Measurements from ENCODE around the gene HOXC4. TPM values are rescaled to one million over a fixed set of nuclear protein-coding genes. Genes with fewer than 3 reads are reported as not detected.

The HOXC4 gene
- total and polyA plus RNA-seq, 4 donors: 0.18 to 0.86 (median 0.51) TPM

DNA sequence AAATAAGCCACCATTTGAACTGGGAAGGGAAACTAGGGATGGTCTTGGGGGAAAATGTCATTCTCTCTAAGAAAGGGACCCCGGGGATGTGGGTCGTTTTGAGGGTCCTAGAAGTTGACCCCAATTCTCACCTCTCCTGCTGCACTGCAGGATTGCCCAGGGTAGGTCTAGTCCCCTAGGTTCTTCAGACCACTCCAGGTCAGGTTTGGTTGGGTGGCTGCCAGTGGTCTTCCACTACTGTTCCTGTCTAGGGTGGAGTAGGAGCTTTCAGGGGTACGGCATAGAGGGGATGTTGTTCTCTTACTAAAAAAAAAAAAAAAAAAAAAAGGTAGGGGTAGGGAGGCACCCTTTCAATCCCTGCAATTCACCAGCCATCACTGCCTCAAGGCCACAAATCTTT lies 37.6 kb upstream of the HOXC4 start:
- TF ChIP-seq, protein P1, sequence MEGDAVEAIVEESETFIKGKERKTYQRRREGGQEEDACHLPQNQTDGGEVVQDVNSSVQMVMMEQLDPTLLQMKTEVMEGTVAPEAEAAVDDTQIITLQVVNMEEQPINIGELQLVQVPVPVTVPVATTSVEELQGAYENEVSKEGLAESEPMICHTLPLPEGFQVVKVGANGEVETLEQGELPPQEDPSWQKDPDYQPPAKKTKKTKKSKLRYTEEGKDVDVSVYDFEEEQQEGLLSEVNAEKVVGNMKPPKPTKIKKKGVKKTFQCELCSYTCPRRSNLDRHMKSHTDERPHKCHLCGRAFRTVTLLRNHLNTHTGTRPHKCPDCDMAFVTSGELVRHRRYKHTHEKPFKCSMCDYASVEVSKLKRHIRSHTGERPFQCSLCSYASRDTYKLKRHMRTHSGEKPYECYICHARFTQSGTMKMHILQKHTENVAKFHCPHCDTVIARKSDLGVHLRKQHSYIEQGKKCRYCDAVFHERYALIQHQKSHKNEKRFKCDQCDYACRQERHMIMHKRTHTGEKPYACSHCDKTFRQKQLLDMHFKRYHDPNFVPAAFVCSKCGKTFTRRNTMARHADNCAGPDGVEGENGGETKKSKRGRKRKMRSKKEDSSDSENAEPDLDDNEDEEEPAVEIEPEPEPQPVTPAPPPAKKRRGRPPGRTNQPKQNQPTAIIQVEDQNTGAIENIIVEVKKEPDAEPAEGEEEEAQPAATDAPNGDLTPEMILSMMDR (IDR thresholded peaks at IDR 0.05; ENCODE audit: control extremely low read depth, extremely low read depth): no peak
- Histone ChIP-seq H3K36me3 (ENCODE audit: control insufficient read depth in 4 of 4, insufficient read depth in 4 of 4, low read length in 4 of 4) (no peaks in the 10 kb centered on the region), H3K4me1 (ENCODE audit: control insufficient read depth in 5 of 5, insufficient read depth in 5 of 5, low read length in 5 of 5) (peaks cover 0 to 13% (median 6%) of the 10 kb centered on the region in 5 donors), H3K27me3 (ENCODE audit: control insufficient read depth in 3 of 3, insufficient read depth in 3 of 3, low read length in 2 of 3) (peaks cover 11 to 89% (median 70%) of the 10 kb centered on the region in 3 donors), H3K4me3 (no peak overlapping the region), H3K9me3 (ENCODE audit: control insufficient read depth in 4 of 4, insufficient read depth in 3 of 4, low read length in 3 of 4) (peaks cover 0 to 15% (median 0%) of the 10 kb centered on the region in 4 donors), H3K27ac (ENCODE audit: low read depth in 1 of 2, low read length in 1 of 2) (no peak overlapping the region), H3K9ac (ENCODE audit: insufficient read depth in 1 of 2, low read length in 2 of 2) (no peak overlapping the region)
- DNase-seq: no peak
- no peak for ATAC-seq (ENCODE audit: insufficient read depth, low FRiP score)
- WGBS, 2 donors: 13 to 20% methylated on average over 3 of the region's 3 CpGs

DNA sequence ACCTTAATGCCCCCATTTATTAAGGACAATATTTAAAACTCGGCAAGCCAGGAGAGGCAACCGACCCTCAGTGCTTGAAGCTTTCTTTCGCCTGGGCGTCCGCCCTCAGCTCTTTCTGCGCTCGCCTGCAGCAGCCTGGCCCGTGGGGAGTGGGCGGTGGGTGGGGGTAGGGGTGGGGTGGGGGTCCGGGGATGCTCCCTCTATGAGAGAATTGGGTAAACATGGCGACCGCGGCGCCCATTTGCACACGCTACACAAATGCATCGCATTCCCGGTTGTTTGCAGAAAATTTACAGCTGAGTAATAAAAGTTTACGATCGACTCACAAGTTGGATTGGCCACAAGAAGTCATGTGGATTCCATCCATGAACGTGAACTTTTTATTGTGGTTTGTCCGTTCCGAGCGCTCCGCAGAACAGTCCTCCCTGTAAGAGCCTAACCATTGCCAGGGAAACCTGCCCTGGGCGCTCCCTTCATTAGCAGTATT lies 37.1 kb upstream of the HOXC4 start:
- DNase-seq (peak in 1 of 3 donors; percentile 15), ATAC-seq (ENCODE audit: insufficient read depth, low FRiP score) (no peak)
- H3K27ac ChIP-seq (ENCODE audit: low read depth in 1 of 2, low read length in 1 of 2): no peak overlapping the region
- H3K27me3 ChIP-seq (ENCODE audit: control insufficient read depth in 3 of 3, insufficient read depth in 3 of 3, low read length in 2 of 3): peaks cover 15 to 89% (median 69%) of the 10 kb centered on the region in 3 donors
- H3K9me3 ChIP-seq (ENCODE audit: control insufficient read depth in 4 of 4, insufficient read depth in 3 of 4, low read length in 3 of 4): peaks cover 0 to 15% (median 0%) of the 10 kb centered on the region in 4 donors
- H3K36me3 ChIP-seq (ENCODE audit: control insufficient read depth in 4 of 4, insufficient read depth in 4 of 4, low read length in 4 of 4): no peaks in the 10 kb centered on the region
- TF ChIP-seq, protein P1 (IDR thresholded peaks at IDR 0.05; ENCODE audit: control extremely low read depth, extremely low read depth): no peak
- peaks cover 0 to 13% (median 6%) of the 10 kb centered on the region in 5 donors for H3K4me1 ChIP-seq (ENCODE audit: control insufficient read depth in 5 of 5, insufficient read depth in 5 of 5, low read length in 5 of 5)
- WGBS, 2 donors: 4 to 6% methylated on average over 25 of the region's 25 CpGs
- no peak overlapping the region for H3K4me3 ChIP-seq
- no peak overlapping the region for H3K9ac ChIP-seq (ENCODE audit: insufficient read depth in 1 of 2, low read length in 2 of 2)

DNA sequence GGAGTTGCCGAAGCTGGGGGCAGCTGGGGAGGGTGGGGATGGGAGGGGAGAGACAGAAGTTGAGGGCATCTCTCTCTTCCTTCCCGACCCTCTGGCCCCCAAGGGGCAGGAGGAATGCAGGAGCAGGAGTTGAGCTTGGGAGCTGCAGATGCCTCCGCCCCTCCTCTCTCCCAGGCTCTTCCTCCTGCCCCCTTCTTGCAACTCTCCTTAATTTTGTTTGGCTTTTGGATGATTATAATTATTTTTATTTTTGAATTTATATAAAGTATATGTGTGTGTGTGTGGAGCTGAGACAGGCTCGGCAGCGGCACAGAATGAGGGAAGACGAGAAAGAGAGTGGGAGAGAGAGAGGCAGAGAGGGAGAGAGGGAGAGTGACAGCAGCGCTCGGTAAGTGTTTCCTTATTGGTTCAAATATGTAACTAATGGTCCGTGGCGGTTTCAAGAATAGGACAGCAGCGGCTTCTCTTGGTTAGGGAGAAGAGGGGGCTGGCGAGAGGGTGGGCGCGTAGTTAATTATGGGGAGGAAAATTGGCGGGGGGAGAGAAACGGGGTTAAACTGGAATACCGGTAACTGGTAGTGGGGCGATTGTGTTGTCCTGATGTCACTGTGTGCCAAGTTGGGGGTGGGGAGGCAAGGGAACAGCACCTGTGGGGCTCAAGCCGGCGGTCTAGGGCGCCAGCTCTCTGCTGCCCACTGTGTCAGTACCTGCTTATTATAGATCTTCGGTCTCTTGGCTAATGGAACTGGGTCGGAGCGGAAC lies 36.4 kb upstream of the HOXC4 start:
- H3K36me3 ChIP-seq (ENCODE audit: control insufficient read depth in 4 of 4, insufficient read depth in 4 of 4, low read length in 4 of 4): no peaks in the 10 kb centered on the region
- peaks cover 0 to 13% (median 6%) of the 10 kb centered on the region in 5 donors for H3K4me1 ChIP-seq (ENCODE audit: control insufficient read depth in 5 of 5, insufficient read depth in 5 of 5, low read length in 5 of 5)
- no peak overlapping the region for H3K4me3 ChIP-seq
- ATAC-seq (ENCODE audit: insufficient read depth, low FRiP score) (no peak), DNase-seq (peak in 1 of 3 donors; percentile 10)
- H3K9me3 ChIP-seq (ENCODE audit: control insufficient read depth in 4 of 4, insufficient read depth in 3 of 4, low read length in 3 of 4): peaks cover 0 to 15% (median 0%) of the 10 kb centered on the region in 4 donors
- 3 to 4% methylated on average over 24 of the region's 24 CpGs for WGBS, 2 donors
- peaks cover 18 to 89% (median 69%) of the 10 kb centered on the region in 3 donors for H3K27me3 ChIP-seq (ENCODE audit: control insufficient read depth in 3 of 3, insufficient read depth in 3 of 3, low read length in 2 of 3)
- TF ChIP-seq, protein P1 (IDR thresholded peaks at IDR 0.05; ENCODE audit: control extremely low read depth, extremely low read depth): no peak
- H3K9ac ChIP-seq (ENCODE audit: insufficient read depth in 1 of 2, low read length in 2 of 2): no peak overlapping the region
- H3K27ac ChIP-seq (ENCODE audit: low read depth in 1 of 2, low read length in 1 of 2): no peak overlapping the region
